ENCODE results near the gene C11orf98.
A peak's percentile ranks its signal among the peaks of the same experiment; 100 is the strongest.

The C11orf98 gene

GRCh38 chr11:62646825-62647608, 18.0 kb downstream of the C11orf98 start:
- Mint-ChIP-seq H3K27ac (peak overlapping the region; percentile 85 to 99 (median 94)), H3K4me1 (peaks cover 15% of the 10 kb centered on the region), H3K27me3 (ENCODE audit: low read depth) (no peaks in the 10 kb centered on the region), H3K4me3 (peak overlapping the region; percentile 98 to 100 (median 99)), H3K36me3 (ENCODE audit: low read depth) (peaks cover 12% of the 10 kb centered on the region), H3K9me3 (no peaks in the 10 kb centered on the region)
- TF ChIP-seq CTCF (IDR thresholded peaks at IDR 0.05; ENCODE audit: unreplicated experiment in 3 of 3) = no peak

- peak within 1 kb of the TSS; percentile 85 to 99 (median 94) for H3K27ac Mint-ChIP-seq
- peak in 1 of 3 experiments; percentile 13 for TF ChIP-seq CTCF (IDR thresholded peaks at IDR 0.05; ENCODE audit: unreplicated experiment in 3 of 3)
- no peaks in the 10 kb centered on the region for H3K9me3 Mint-ChIP-seq
- H3K27me3 Mint-ChIP-seq (ENCODE audit: low read depth) = no peaks in the 10 kb centered on the region
- peaks cover 15% of the 10 kb centered on the region for H3K4me1 Mint-ChIP-seq
- H3K36me3 Mint-ChIP-seq (ENCODE audit: low read depth) = peaks cover 16% of the 10 kb centered on the region
- peak within 1 kb of the TSS; percentile 98 to 100 (median 99) for H3K4me3 Mint-ChIP-seq
Observed at GRCh38 chr11:62645946-62646824, 18.8 kb downstream of the C11orf98 start, which contains the start of gene GANAB. Gene GANAB (minus strand): TSS chr11:62646613. CDS start chr11:62646599, 14 bp downstream.

- H3K9me3 Mint-ChIP-seq = no peaks in the 10 kb centered on the region
Observed at GRCh38 chr11:62645671-62645945, 19.4 kb downstream of the C11orf98 start.

GRCh38 chr11:62644220-62644619, 20.8 kb downstream of the C11orf98 start:
- Mint-ChIP-seq H3K27ac (peak overlapping the region; percentile 51 to 93 (median 85)), H3K9me3 (no peaks in the 10 kb centered on the region), H3K36me3 (ENCODE audit: low read depth) (peaks cover 25% of the 10 kb centered on the region), H3K27me3 (ENCODE audit: low read depth) (no peaks in the 10 kb centered on the region), H3K4me1 (peaks cover 15% of the 10 kb centered on the region), H3K4me3 (peak overlapping the region; percentile 66 to 80 (median 72))
- no peak for TF ChIP-seq CTCF (IDR thresholded peaks at IDR 0.05; ENCODE audit: unreplicated experiment in 3 of 3)

More at GRCh38 chr11:62645671-62645945, 19.4 kb downstream of the C11orf98 start:
- H3K4me1 Mint-ChIP-seq = peaks cover 15% of the 10 kb centered on the region
- TF ChIP-seq CTCF (IDR thresholded peaks at IDR 0.05; ENCODE audit: unreplicated experiment in 3 of 3) = no peak
- H3K4me3 Mint-ChIP-seq = peak overlapping the region; percentile 98 to 100 (median 99)
- no peaks in the 10 kb centered on the region for H3K27me3 Mint-ChIP-seq (ENCODE audit: low read depth)
- peak overlapping the region; percentile 85 to 99 (median 94) for H3K27ac Mint-ChIP-seq
- peaks cover 21% of the 10 kb centered on the region for H3K36me3 Mint-ChIP-seq (ENCODE audit: low read depth)

GRCh38 chr11:62632492-62632891, 32.5 kb downstream of the C11orf98 start:
- H3K9me3 Mint-ChIP-seq = no peaks in the 10 kb centered on the region
- no peaks in the 10 kb centered on the region for H3K27me3 Mint-ChIP-seq (ENCODE audit: low read depth)
- H3K36me3 Mint-ChIP-seq (ENCODE audit: low read depth) = peaks cover 78% of the 10 kb centered on the region
- H3K4me1 Mint-ChIP-seq = no peaks in the 10 kb centered on the region
- H3K4me3 Mint-ChIP-seq = no peak overlapping the region
- no peak overlapping the region for H3K27ac Mint-ChIP-seq
- no peak for TF ChIP-seq CTCF (IDR thresholded peaks at IDR 0.05; ENCODE audit: unreplicated experiment in 3 of 3)
